NT2/D1 (cell line): ENCODE measurements around the gene WDR86.

Source experiments
- SUZ12 ChIP-seq: IDR thresholded peaks from 2 replicates; pipeline ENCODE4 v1.6.1; 2011; ENCODE audit not compliant: insufficient read length, insufficient read depth; ENCODE audit errors: extremely low read depth
- YY1 ChIP-seq: IDR thresholded peaks from 2 replicates; pipeline ENCODE4 v1.6.1; 2011; ENCODE audit not compliant: insufficient read length, insufficient read depth

- no peak for TF ChIP-seq SUZ12
- no peak for TF ChIP-seq YY1
These were observed 5.7 kb upstream of the WDR86 start for GRCh38 chr7:151415375-151416105.
